ENCODE results near the gene ZAP70.

ZAP70 gene

DNA sequence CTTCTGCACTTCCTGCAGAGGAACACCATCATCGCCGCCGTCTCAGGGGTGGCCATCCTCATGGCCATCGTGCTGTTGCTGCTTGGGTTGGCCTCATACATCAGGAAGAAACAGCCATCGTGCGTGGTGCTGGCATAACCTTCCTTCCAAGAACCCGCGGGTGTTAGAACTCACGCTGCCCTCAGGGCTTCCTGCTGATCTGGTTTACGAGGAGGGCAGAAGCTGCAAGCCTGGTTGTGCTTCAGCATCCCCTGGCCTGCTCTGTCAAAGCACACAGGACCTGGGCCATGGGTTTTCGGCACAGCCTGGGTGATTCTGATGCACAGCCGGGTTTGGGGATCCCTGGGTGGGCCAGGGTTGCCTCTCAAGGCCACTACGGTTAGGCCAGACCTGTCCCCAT lies 12.2 kb upstream of the ZAP70 start:
- Mint-ChIP-seq H3K27me3 (ENCODE audit: low read depth) (peaks cover 4% of the 10 kb centered on the region), H3K4me1 (peaks cover 4% of the 10 kb centered on the region), H3K9me3 (no peaks in the 10 kb centered on the region), H3K27ac (no peak overlapping the region), H3K4me3 (no peak overlapping the region), H3K36me3 (ENCODE audit: low read depth) (no peaks in the 10 kb centered on the region)
- no peak for TF ChIP-seq CTCF (IDR thresholded peaks at IDR 0.05; ENCODE audit: unreplicated experiment in 3 of 3)

GRCh38 chr2:97701851-97702465 lies 11.4 kb upstream of the ZAP70 start:
- Mint-ChIP-seq H3K4me1 (peaks cover 3% of the 10 kb centered on the region), H3K4me3 (no peak overlapping the region), H3K9me3 (no peaks in the 10 kb centered on the region), H3K36me3 (ENCODE audit: low read depth) (no peaks in the 10 kb centered on the region), H3K27me3 (ENCODE audit: low read depth) (peaks cover 4% of the 10 kb centered on the region), H3K27ac (no peak overlapping the region)
- TF ChIP-seq CTCF (IDR thresholded peaks at IDR 0.05; ENCODE audit: unreplicated experiment in 3 of 3) = no peak

DNA sequence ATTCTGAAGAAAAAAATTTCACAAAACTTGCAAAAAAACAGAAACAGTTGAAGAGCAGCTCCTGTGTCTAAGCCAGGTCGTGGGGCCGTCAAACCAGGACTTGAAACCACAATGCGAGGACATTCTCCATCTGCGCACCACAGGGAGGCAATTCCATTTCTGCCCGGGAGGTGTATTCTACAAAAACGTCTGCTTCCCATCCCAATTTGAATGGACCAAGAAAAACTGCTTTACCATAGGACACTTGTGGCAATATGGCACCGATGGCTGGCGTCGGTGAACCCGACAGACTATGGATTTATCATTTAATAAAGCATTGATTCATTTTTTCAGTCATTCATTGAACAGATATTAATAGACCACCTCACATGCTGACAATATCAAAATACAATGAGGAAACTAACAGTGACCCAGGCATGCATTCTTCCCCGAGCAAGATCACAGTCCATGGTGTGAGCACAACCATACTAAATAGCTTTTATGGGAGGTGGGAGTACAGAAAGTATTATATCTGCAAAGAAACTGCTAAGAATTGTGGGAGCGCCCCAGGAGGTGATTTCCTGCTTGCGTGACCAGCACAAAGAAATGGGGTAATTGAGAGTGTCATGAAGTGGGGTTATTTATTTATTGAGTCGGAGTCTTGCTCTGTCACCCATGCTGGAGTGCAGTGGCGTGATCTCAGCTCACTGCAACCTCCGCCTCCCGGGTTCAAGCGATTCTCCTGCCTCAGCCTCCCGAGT lies 10.5 kb upstream of the ZAP70 start:
- no peaks in the 10 kb centered on the region for H3K27me3 Mint-ChIP-seq (ENCODE audit: low read depth)
- no peaks in the 10 kb centered on the region for H3K4me1 Mint-ChIP-seq
- H3K4me3 Mint-ChIP-seq = no peak overlapping the region
- TF ChIP-seq CTCF (IDR thresholded peaks at IDR 0.05; ENCODE audit: unreplicated experiment in 3 of 3) = no peak
- H3K36me3 Mint-ChIP-seq (ENCODE audit: low read depth) = no peaks in the 10 kb centered on the region
- no peak overlapping the region for H3K27ac Mint-ChIP-seq
- no peaks in the 10 kb centered on the region for H3K9me3 Mint-ChIP-seq

- H3K4me1 Mint-ChIP-seq = no peaks in the 10 kb centered on the region
- H3K9me3 Mint-ChIP-seq = no peaks in the 10 kb centered on the region
- H3K27ac Mint-ChIP-seq = no peak overlapping the region
- H3K36me3 Mint-ChIP-seq (ENCODE audit: low read depth) = no peaks in the 10 kb centered on the region
- TF ChIP-seq CTCF (IDR thresholded peaks at IDR 0.05; ENCODE audit: unreplicated experiment in 3 of 3) = no peak
- no peaks in the 10 kb centered on the region for H3K27me3 Mint-ChIP-seq (ENCODE audit: low read depth)
- no peak overlapping the region for H3K4me3 Mint-ChIP-seq
These were observed 9.6 kb upstream of the ZAP70 start for GRCh38 chr2:97703741-97704140.

- Mint-ChIP-seq H3K9me3 (no peaks in the 10 kb centered on the region), H3K36me3 (ENCODE audit: low read depth) (no peaks in the 10 kb centered on the region)
These were observed 8.4 kb upstream of the ZAP70 start for GRCh38 chr2:97704989-97705388.

More at GRCh38 chr2:97704989-97705388, 8.4 kb upstream of the ZAP70 start:
- TF ChIP-seq CTCF (IDR thresholded peaks at IDR 0.05; ENCODE audit: unreplicated experiment in 3 of 3) = no peak
- Mint-ChIP-seq H3K4me3 (no peak overlapping the region), H3K4me1 (peaks cover 2% of the 10 kb centered on the region), H3K27me3 (ENCODE audit: low read depth) (peaks cover 1% of the 10 kb centered on the region), H3K27ac (no peak overlapping the region)

Measured in nephron (organoid).